IMR-90 (cell line): ENCODE measurements around the gene SLC5A10. TPM values are rescaled to one million over a fixed set of nuclear protein-coding genes. Genes with fewer than 3 reads are reported as not detected.

Experiments used
- ATAC-seq: fragments of 200-7000 bp; cut with Tn5 transposase; 2 replicates; pipeline ENCODE4 v1.9.1; 2020; ENCODE audit warnings: low read depth, mild to moderate bottlenecking, moderate library complexity
- BruUV-seq: library from RNA; stranded (reverse); fragments of 400-500 nt; replicated peaks from 2 replicates; lab custom pipeline; 2021; lab: Mats Ljungman, UMichigan
- CTCF ChIA-PET: fragments of 300-600 bp; formaldehyde crosslinking; extraction: SDS; loops from one replicate; lab custom pipeline; 2021; ENCODE audit warnings: antibody characterized with exemption; lab: Yijun Ruan, JAX
- POLR2A ChIA-PET: fragments of 300-600 bp; sonication (Branson Sonifier 250); formaldehyde crosslinking; loops from one replicate; lab custom pipeline; 2022; ENCODE audit warnings: antibody characterized with exemption; ENCODE audit not compliant: unreplicated experiment; lab: Charles Lee
- DNase-seq: peaks from one replicate; pipeline ENCODE4 v3.0.0; 2013
- H2AFZ ChIP-seq: replicated peaks from 2 replicates; pipeline ENCODE3; 2013; ENCODE audit warnings: low read length, mild to moderate bottlenecking; ENCODE audit not compliant: poor library complexity
- H2AK5ac ChIP-seq: 2 replicates; pipeline ENCODE4 v1.6.1; 2013; ENCODE audit warnings: low read depth, low read length, inconsistent platforms
- H2AK9ac ChIP-seq: replicated peaks from 2 replicates; pipeline ENCODE3; 2013; ENCODE audit warnings: mild to moderate bottlenecking, low read depth, low read length, moderate library complexity; ENCODE audit not compliant: poor library complexity
- H2BK120ac ChIP-seq: 2 replicates; pipeline ENCODE4 v1.6.1; 2013; ENCODE audit warnings: low read depth, low read length, inconsistent platforms
- H2BK15ac ChIP-seq: 3 replicates; pipeline ENCODE4 v1.6.1; 2013; ENCODE audit warnings: low read depth, low read length, inconsistent platforms
- H2BK20ac ChIP-seq: 2 replicates; pipeline ENCODE4 v1.6.1; 2013; ENCODE audit warnings: low read depth, mild to moderate bottlenecking, inconsistent platforms, low read length, moderate library complexity
- H2BK5ac ChIP-seq: 2 replicates; pipeline ENCODE4 v1.6.1; 2013; ENCODE audit warnings: mild to moderate bottlenecking, low read depth, low read length, inconsistent platforms; ENCODE audit not compliant: poor library complexity, severe bottlenecking
- H3K14ac ChIP-seq: replicated peaks from 2 replicates; pipeline ENCODE4 v1.6.1; 2013; ENCODE audit warnings: low read depth, low read length, inconsistent platforms
- H3K18ac ChIP-seq: 2 replicates; pipeline ENCODE4 v1.6.1; 2013; ENCODE audit warnings: low read depth, low read length, control low read depth
- H3K23ac ChIP-seq: 2 replicates; pipeline ENCODE4 v1.6.1; 2013; ENCODE audit warnings: low read depth, low read length, inconsistent platforms
- H3K27ac ChIP-seq: 2 replicates; pipeline ENCODE4 v1.5.1; 2013; ENCODE audit warnings: mild to moderate bottlenecking, control low read depth, low read length; ENCODE audit not compliant: insufficient read depth
- H3K27me3 ChIP-seq: 2 replicates; pipeline ENCODE4 v1.6.1; 2013; ENCODE audit warnings: low read length; ENCODE audit not compliant: control insufficient read depth, insufficient read depth
- H3K36me3 ChIP-seq: 2 replicates; pipeline ENCODE4 v1.6.1; 2013; ENCODE audit warnings: low read length, mixed read lengths; ENCODE audit not compliant: control insufficient read depth, insufficient read depth
- H3K4ac ChIP-seq: 2 replicates; pipeline ENCODE4 v1.6.1; 2013; ENCODE audit warnings: low read depth, low read length, inconsistent platforms
- H3K4me1 ChIP-seq: 2 replicates; pipeline ENCODE4 v1.6.1; 2013; ENCODE audit warnings: low read length, mixed read lengths; ENCODE audit not compliant: control insufficient read depth, insufficient read depth
- H3K4me2 ChIP-seq: 2 replicates; pipeline ENCODE4 v1.6.1; 2013; ENCODE audit warnings: low read depth, mild to moderate bottlenecking, control low read depth, low read length, moderate library complexity
- H3K4me3 ChIP-seq: 2 replicates; pipeline ENCODE4 v1.5.1; 2013; ENCODE audit warnings: low read depth, mild to moderate bottlenecking, control low read depth, low read length, moderate library complexity; ENCODE audit not compliant: insufficient read depth
- H3K56ac ChIP-seq: 2 replicates; pipeline ENCODE4 v1.6.1; 2013; ENCODE audit warnings: low read length, inconsistent platforms; ENCODE audit not compliant: insufficient read depth; ENCODE audit errors: extremely low read depth
- H3K79me1 ChIP-seq, 2 experiments: 2 replicates each; pipeline ENCODE4 v1.6.1; 2013; ENCODE audit warnings: low read length in 2 of 2, inconsistent platforms in 1 of 2, low read depth in 1 of 2
- H3K9ac ChIP-seq: 2 replicates; pipeline ENCODE4 v1.6.1; 2013; ENCODE audit warnings: low read depth, low read length, control low read depth
- H3K9me1 ChIP-seq: 2 replicates; pipeline ENCODE4 v1.6.1; 2013; ENCODE audit warnings: low read length, inconsistent platforms; ENCODE audit not compliant: insufficient read depth
- H3K9me3 ChIP-seq: 2 replicates; pipeline ENCODE4 v1.6.1; 2013; ENCODE audit warnings: low read length; ENCODE audit not compliant: control insufficient read depth, insufficient read depth
- H4K20me1 ChIP-seq: 2 replicates; pipeline ENCODE4 v1.6.1; 2013; ENCODE audit warnings: low read length, inconsistent platforms; ENCODE audit not compliant: insufficient read depth
- H4K5ac ChIP-seq: 2 replicates; pipeline ENCODE4 v1.6.1; 2013; ENCODE audit warnings: mild to moderate bottlenecking, low read depth, low read length, control low read depth
- H4K8ac ChIP-seq, 2 experiments: 2 replicates each; pipeline ENCODE4 v1.6.1; 2013; ENCODE audit warnings: low read depth in 2 of 2, low read length in 2 of 2, control low read depth in 1 of 2, inconsistent platforms in 1 of 2
- H4K91ac ChIP-seq: 2 replicates; pipeline ENCODE4 v1.6.1; 2013; ENCODE audit warnings: low read depth, low read length, inconsistent platforms; ENCODE audit not compliant: insufficient read depth
- BHLHE40 ChIP-seq: fragments of 150-350 bp; IDR thresholded peaks from 2 replicates; pipeline ENCODE4 v1.6.1; 2016; ENCODE audit warnings: mild to moderate bottlenecking, low read depth, low read length
- CEBPB ChIP-seq: IDR thresholded peaks from 2 replicates; pipeline ENCODE4 v1.6.1; 2012; ENCODE audit warnings: low read depth, low read length, improper control_type of control experiment
- FOS ChIP-seq: fragments of 150-350 bp; IDR thresholded peaks from 2 replicates; pipeline ENCODE4 v1.6.1; 2016; ENCODE audit warnings: low read depth, low read length
- POLR2A ChIP-seq: IDR thresholded peaks from 2 replicates; pipeline ENCODE4 v1.6.1; 2012; ENCODE audit warnings: mild to moderate bottlenecking, low read depth, low read length
- RAD21 ChIP-seq: IDR thresholded peaks from 2 replicates; pipeline ENCODE4 v1.6.1; 2012; ENCODE audit warnings: low read length, improper control_type of control experiment
- RFX5 ChIP-seq: IDR thresholded peaks from 2 replicates; pipeline ENCODE4 v1.8.0; 2012; ENCODE audit warnings: low read depth, mild to moderate bottlenecking, low read length, moderate library complexity
- WGBS, 2 experiments: methylation state at CpG; one replicate each; pipeline versions ENCODE4 v1.1.5 to v1.1.7; 2013; ENCODE audit warnings: missing lambda C conversion rate in 2 of 2; ENCODE audit not compliant: insufficient read length in 1 of 2; ENCODE audit errors: extremely low coverage in 2 of 2; 5-methylcytosine and 5-hydroxymethylcytosine counted together
- dilution Hi-C: fragments of 300-500 bp; cut with HindIII; formaldehyde crosslinking; loops from one replicate; pipeline ENCODE4 v1.14.3; 2018; ENCODE audit warnings: low sequenced_read_pairs; ENCODE audit not compliant: unreplicated experiment
- in situ Hi-C: fragments of 300-500 bp; cut with MboI; formaldehyde crosslinking; loops from 3 replicates; pipeline ENCODE4 v1.14.3; 2019; ENCODE audit warnings: low sequenced_read_pairs, inconsistent platforms, mixed read lengths
- intact Hi-C: fragments of 100-400 bp; cut with micrococcal nuclease; formaldehyde crosslinking; loops from 2 replicates; pipeline ENCODE4 v1.10.0; 2022
- polyA plus RNA-seq, 3 experiments: library from polyadenylated mRNA; depleted of rRNA; stranded (reverse); fragments of >200 nt; gene quantifications; 2 replicates each; pipeline ENCODE4 v1.2.3, GENCODE V29; 2012; ENCODE audit warnings: low replicate concordance in 1 of 3
- total RNA-seq: library from RNA; depleted of rRNA; stranded (reverse); fragments of >200 nt; gene quantifications from 2 replicates; pipeline ENCODE4 v1.2.3, GENCODE V29; 2012
- TF ChIP-seq, protein P1 (sequence below): conservative IDR thresholded peaks from 2 replicates; pipeline ENCODE4 v1.5.1; 2012; ENCODE audit warnings: mild to moderate bottlenecking, low read depth, low read length, improper control_type of control experiment

The SLC5A10 gene
- total and polyA plus RNA-seq, 2 of the 4 experiments (the other 2 are of a cell fraction) = not detected

- Histone ChIP-seq H4K91ac (no peak overlapping the region), H3K4me1 (peaks cover 6% of the 10 kb centered on the region), H3K4me3 (no peak overlapping the region), H3K14ac (no peak overlapping the region), H2BK20ac (no peak overlapping the region), H4K8ac (no peak overlapping the region), H3K4ac (no peak overlapping the region), H2AFZ (no peak overlapping the region), H2BK5ac (no peak overlapping the region), H3K23ac (no peak overlapping the region), H3K79me1 (peaks cover 0 to 1% of the 10 kb centered on the region in 2 experiments; a peak in 1 of 4 replicates), H2AK9ac (no peak overlapping the region), H3K18ac (no peak overlapping the region), H3K56ac (no peak overlapping the region), H4K20me1 (no peaks in the 10 kb centered on the region), H3K27ac (no peak overlapping the region), H2AK5ac (no peak overlapping the region), H3K9me3 (no peaks in the 10 kb centered on the region), H3K9me1 (peaks cover 17% of the 10 kb centered on the region), H2BK15ac (no peak overlapping the region), H4K5ac (no peak overlapping the region), H2BK120ac (no peak overlapping the region), H3K36me3 (no peaks in the 10 kb centered on the region), H3K9ac (no peak overlapping the region), H3K4me2 (no peak overlapping the region), H3K27me3 (no peaks in the 10 kb centered on the region)
- dilution Hi-C loops (no loop called here), in situ Hi-C loops (no loop called here), intact Hi-C loops (no loop called here)
- TF ChIP-seq FOS (no peak), POLR2A (no peak), RAD21 (no peak), RFX5 (no peak), BHLHE40 (no peak), CEBPB (no peak)
- TF ChIP-seq, protein P1, sequence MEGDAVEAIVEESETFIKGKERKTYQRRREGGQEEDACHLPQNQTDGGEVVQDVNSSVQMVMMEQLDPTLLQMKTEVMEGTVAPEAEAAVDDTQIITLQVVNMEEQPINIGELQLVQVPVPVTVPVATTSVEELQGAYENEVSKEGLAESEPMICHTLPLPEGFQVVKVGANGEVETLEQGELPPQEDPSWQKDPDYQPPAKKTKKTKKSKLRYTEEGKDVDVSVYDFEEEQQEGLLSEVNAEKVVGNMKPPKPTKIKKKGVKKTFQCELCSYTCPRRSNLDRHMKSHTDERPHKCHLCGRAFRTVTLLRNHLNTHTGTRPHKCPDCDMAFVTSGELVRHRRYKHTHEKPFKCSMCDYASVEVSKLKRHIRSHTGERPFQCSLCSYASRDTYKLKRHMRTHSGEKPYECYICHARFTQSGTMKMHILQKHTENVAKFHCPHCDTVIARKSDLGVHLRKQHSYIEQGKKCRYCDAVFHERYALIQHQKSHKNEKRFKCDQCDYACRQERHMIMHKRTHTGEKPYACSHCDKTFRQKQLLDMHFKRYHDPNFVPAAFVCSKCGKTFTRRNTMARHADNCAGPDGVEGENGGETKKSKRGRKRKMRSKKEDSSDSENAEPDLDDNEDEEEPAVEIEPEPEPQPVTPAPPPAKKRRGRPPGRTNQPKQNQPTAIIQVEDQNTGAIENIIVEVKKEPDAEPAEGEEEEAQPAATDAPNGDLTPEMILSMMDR = no peak
- ChIA-PET POLR2A (no interaction called here), CTCF (no interaction called here)
- 97% methylated on average over 10 of the region's 12 CpGs; no CpG with 5 or more reads in 1 of the 2 experiments for WGBS, 2 experiments
- no peak for DNase-seq
- BruUV-seq = no TSS peak
- ATAC-seq = no peak
Observed at GRCh38 chr17:19009970-19010369, 58.0 kb downstream of the SLC5A10 start.
